Keratinocyte (primary cell): Measurements from ENCODE around the gene FMNL2. TPM values are rescaled to one million over a fixed set of nuclear protein-coding genes. Genes with fewer than 3 reads are reported as not detected.

ENCODE experiments used
- DNase-seq: peaks from one replicate; pipeline ENCODE4 v3.0.0-alpha.2; 2011; ENCODE audit warnings: low read depth, missing footprints, low spot score
- FAIRE-seq: peaks from 2 replicates; lab custom pipeline; 2011; peaks lifted over from hg19 to GRCh38; lab: Jason Lieb, UNC
- H2AFZ ChIP-seq: 2 replicates; pipeline ENCODE4 v1.6.0; 2012; ENCODE audit warnings: low read length, control low read depth, inconsistent platforms; ENCODE audit not compliant: control insufficient read depth
- H3K27ac ChIP-seq: 2 replicates; pipeline ENCODE4 v1.5.1; 2011; ENCODE audit warnings: low read length; ENCODE audit not compliant: control insufficient read depth, insufficient read depth
- H3K27me3 ChIP-seq: 3 replicates; pipeline ENCODE4 v1.6.0; 2011; ENCODE audit warnings: low read length; ENCODE audit not compliant: control insufficient read depth, insufficient read depth; ENCODE audit errors: extremely low read depth
- H3K36me3 ChIP-seq, 2 experiments: 2 replicates in 1 of 2; 3 replicates in 1 of 2; pipeline ENCODE4 v1.5.1; 2011; ENCODE audit warnings: low read length in 2 of 2, mild to moderate bottlenecking in 1 of 2; ENCODE audit not compliant: control insufficient read depth in 2 of 2, insufficient read depth in 2 of 2; ENCODE audit errors: extremely low read depth in 1 of 2
- H3K4me1 ChIP-seq: 3 replicates; pipeline ENCODE4 v1.5.1; 2011; ENCODE audit warnings: low read length; ENCODE audit not compliant: control insufficient read depth, insufficient read depth; ENCODE audit errors: extremely low read depth
- H3K4me2 ChIP-seq: 3 replicates; pipeline ENCODE4 v1.6.0; 2011; ENCODE audit warnings: low read depth, low read length; ENCODE audit not compliant: control insufficient read depth, insufficient read depth; ENCODE audit errors: extremely low read depth
- H3K4me3 ChIP-seq, 3 experiments: fragments of 200-600 bp in 1 of 3; sonication (generic) in 1 of 3; 2 replicates in 2 of 3; 3 replicates in 1 of 3; pipeline ENCODE4 v1.5.1; 2011 to 2016; ENCODE audit warnings: low read length in 3 of 3, mild to moderate bottlenecking in 3 of 3, control low read depth in 2 of 3, inconsistent platforms in 1 of 3, low read depth in 1 of 3, mixed read lengths in 1 of 3, mixed run types in 1 of 3, moderate library complexity in 1 of 3; ENCODE audit not compliant: control insufficient read depth in 2 of 3, insufficient read depth in 2 of 3; ENCODE audit errors: extremely low read depth in 1 of 3
- H3K79me2 ChIP-seq: 2 replicates; pipeline ENCODE4 v1.6.0; 2012; ENCODE audit warnings: low read length; ENCODE audit not compliant: control insufficient read depth, insufficient read depth
- H3K9ac ChIP-seq: 3 replicates; pipeline ENCODE4 v1.6.0; 2011; ENCODE audit warnings: low read length; ENCODE audit not compliant: control insufficient read depth, insufficient read depth; ENCODE audit errors: extremely low read depth
- H3K9me1 ChIP-seq: 3 replicates; pipeline ENCODE4 v1.6.0; 2011; ENCODE audit warnings: low read length; ENCODE audit not compliant: control insufficient read depth, insufficient read depth; ENCODE audit errors: extremely low read depth
- H3K9me3 ChIP-seq: 2 replicates; pipeline ENCODE4 v1.5.1; 2012; ENCODE audit warnings: low read depth, low read length; ENCODE audit not compliant: control insufficient read depth
- H4K20me1 ChIP-seq: 3 replicates; pipeline ENCODE4 v1.6.0; 2011; ENCODE audit warnings: low read length; ENCODE audit not compliant: control insufficient read depth, insufficient read depth; ENCODE audit errors: extremely low read depth
- CTCF ChIP-seq, 3 experiments: IDR thresholded peaks in 1 of 3; conservative IDR thresholded peaks in 1 of 3; optimal IDR thresholded peaks in 1 of 3; 2 replicates in 2 of 3; 3 replicates in 1 of 3; pipeline versions ENCODE3 to v1.5.1; 2011; ENCODE audit warnings: low read length in 3 of 3, mild to moderate bottlenecking in 3 of 3, moderate library complexity in 2 of 3, control low read depth in 1 of 3, inconsistent platforms in 1 of 3; ENCODE audit not compliant: insufficient read depth in 2 of 3; ENCODE audit errors: extremely low read depth in 1 of 3
- EZH2 ChIP-seq: IDR thresholded peaks from one replicate; pipeline ENCODE4 v1.6.1; 2012; ENCODE audit warnings: inconsistent platforms, mild to moderate bottlenecking, low read length, moderate library complexity
- dilution Hi-C: fragments of 300-500 bp; cut with MboI; formaldehyde crosslinking; loops from one replicate; pipeline ENCODE4 v1.7.0; 2020; ENCODE audit warnings: low sequenced_read_pairs; ENCODE audit not compliant: extremely low pct_ligation_motif_present
- polyA plus RNA-seq, 5 experiments: library from polyadenylated mRNA; depleted of rRNA in 3 of 5; stranded (reverse) in 3 of 5; stranded (forward) in 1 of 5; unstranded in 1 of 5; fragments of >200 nt; gene quantifications; 1 replicate in 1 of 5; 2 replicates in 3 of 5; 3 replicates in 1 of 5; pipeline versions ENCODE4 v1.2.1 to v1.2.3, GENCODE V29; 2011 to 2012; ENCODE audit warnings: missing spikeins in 2 of 5, low read depth in 1 of 5, low replicate concordance in 1 of 5

Gene FMNL2
- polyA plus RNA-seq, 1 donor (not counting 4 experiments of a cell fraction or from before 2014, with no cell fraction given) = 62.7 TPM

DNA sequence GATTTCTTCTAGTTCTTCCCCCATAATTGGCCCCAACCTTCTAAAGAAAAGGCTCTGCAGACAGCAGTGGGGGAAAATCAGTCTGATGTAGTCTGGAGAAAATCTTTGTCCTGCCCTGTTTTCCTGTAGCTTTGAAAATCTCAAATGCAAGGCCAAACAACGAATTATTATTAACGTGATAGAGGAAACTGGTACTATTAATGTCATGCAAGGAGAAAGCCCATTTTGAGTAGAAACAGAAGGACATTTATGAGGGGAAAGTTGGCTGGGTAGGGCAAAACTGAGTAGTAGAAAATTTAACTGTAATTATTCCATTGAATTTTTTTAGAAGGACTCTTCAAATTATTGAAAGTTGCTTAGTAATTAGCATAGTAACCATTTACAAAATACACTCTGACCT is 98.8 kb downstream of the FMNL2 start:
- Histone ChIP-seq H4K20me1 (no peaks in the 10 kb centered on the region), H3K9me3 (no peaks in the 10 kb centered on the region), H2AFZ (no peak overlapping the region), H3K4me1 (peaks cover 37% of the 10 kb centered on the region), H3K4me2 (no peak overlapping the region), H3K79me2 (peaks cover 90% of the 10 kb centered on the region), H3K27ac (no peak overlapping the region), H3K4me3 (no peak overlapping the region), H3K27me3 (no peaks in the 10 kb centered on the region), H3K9ac (no peak overlapping the region), H3K36me3 (no peaks in the 10 kb centered on the region), H3K9me1 (peaks cover 2% of the 10 kb centered on the region)
- TF ChIP-seq EZH2 (no peak), CTCF (optimal IDR thresholded peaks at IDR 0.05 in 1 of 3, IDR thresholded peaks at IDR 0.05 in 1 of 3, conservative IDR thresholded peaks at IDR 0.05 in 1 of 3; ENCODE audit: extremely low read depth in 1 of 3, insufficient read depth in 2 of 3, low read length in 3 of 3) (no peak)
- DNase-seq (no peak), FAIRE-seq (no peak)
- dilution Hi-C loops = no loop called here

GRCh38 chr2:152434395-152435182 is 99.6 kb downstream of the FMNL2 start:
- dilution Hi-C loops = no loop called here
- H3K4me3 ChIP-seq = no peak overlapping the region
- peaks cover 90% of the 10 kb centered on the region for H3K79me2 ChIP-seq
- H2AFZ ChIP-seq = no peak overlapping the region
- no peak overlapping the region for H3K9ac ChIP-seq
- H3K27me3 ChIP-seq = no peaks in the 10 kb centered on the region
- no peak overlapping the region for H3K27ac ChIP-seq
- no peak for TF ChIP-seq CTCF (optimal IDR thresholded peaks at IDR 0.05 in 1 of 3, IDR thresholded peaks at IDR 0.05 in 1 of 3, conservative IDR thresholded peaks at IDR 0.05 in 1 of 3; ENCODE audit: extremely low read depth in 1 of 3, insufficient read depth in 2 of 3, low read length in 3 of 3)
- no peak for TF ChIP-seq EZH2
- H3K36me3 ChIP-seq = no peaks in the 10 kb centered on the region
- no peaks in the 10 kb centered on the region for H4K20me1 ChIP-seq
- H3K4me2 ChIP-seq = no peak overlapping the region
- H3K9me1 ChIP-seq = peaks cover 2% of the 10 kb centered on the region
- peaks cover 43% of the 10 kb centered on the region for H3K4me1 ChIP-seq
- no peak for DNase-seq
- no peak for FAIRE-seq
- H3K9me3 ChIP-seq = no peaks in the 10 kb centered on the region
